A673 (cell line): Measurements from ENCODE around the gene DAB1. TPM values are rescaled to one million over a fixed set of nuclear protein-coding genes. Genes with fewer than 3 reads are reported as not detected.

Source experiments
- BruUV-seq: library from RNA; stranded (reverse); fragments of 400-500 nt; replicated peaks from 2 replicates; lab custom pipeline; 2021; lab: Mats Ljungman, UMichigan
- CTCF ChIA-PET: fragments of 300-600 bp; sonication (Branson Sonifier 250); formaldehyde crosslinking; loops from one replicate; lab custom pipeline; 2022; ENCODE audit warnings: antibody characterized with exemption; lab: Charles Lee
- POLR2A ChIA-PET: fragments of 300-600 bp; sonication (Branson Sonifier 250); formaldehyde crosslinking; loops from one replicate; lab custom pipeline; 2022; ENCODE audit warnings: antibody characterized with exemption; ENCODE audit not compliant: low non-redundant PET; lab: Charles Lee
- DNase-seq: peaks from one replicate; pipeline ENCODE4 v3.0.0-alpha.2; 2015; ENCODE audit warnings: low spot score
- H3K27ac ChIP-seq: fragments of 200-600 bp; sonication (generic); 2 replicates; pipeline ENCODE4 v1.5.1; 2016; ENCODE audit warnings: mixed run types, low read depth, mild to moderate bottlenecking, mixed read lengths, antibody characterized with exemption, low read length; ENCODE audit not compliant: poor library complexity, severe bottlenecking
- H3K27me3 ChIP-seq: fragments of 200-600 bp; sonication (generic); replicated peaks from 2 replicates; pipeline ENCODE4 v1.6.1; 2017; ENCODE audit warnings: mixed run types, low read depth, mild to moderate bottlenecking, mixed read lengths, antibody characterized with exemption, low read length; ENCODE audit not compliant: insufficient read depth, poor library complexity
- H3K36me3 ChIP-seq: fragments of 200-600 bp; sonication (generic); 2 replicates; pipeline ENCODE4 v1.6.1; 2016; ENCODE audit warnings: mixed run types, mild to moderate bottlenecking, mixed read lengths, antibody characterized with exemption, low read length; ENCODE audit not compliant: insufficient read depth, poor library complexity, severe bottlenecking
- H3K4me1 ChIP-seq: fragments of 200-600 bp; sonication (generic); 2 replicates; pipeline ENCODE4 v1.6.1; 2017; ENCODE audit warnings: mixed run types, mild to moderate bottlenecking, mixed read lengths, antibody characterized with exemption, low read length; ENCODE audit not compliant: insufficient read depth, poor library complexity, severe bottlenecking
- H3K4me3 ChIP-seq: fragments of 200-600 bp; sonication (generic); 2 replicates; pipeline ENCODE4 v1.5.1; 2016; ENCODE audit warnings: low read depth, mixed run types, mild to moderate bottlenecking, mixed read lengths, low read length; ENCODE audit not compliant: poor library complexity, severe bottlenecking
- H3K9me3 ChIP-seq: fragments of 200-600 bp; sonication (generic); 2 replicates; pipeline ENCODE4 v1.6.1; 2016; ENCODE audit warnings: mixed run types, low read depth, mild to moderate bottlenecking, mixed read lengths, antibody characterized with exemption, low read length; ENCODE audit not compliant: poor library complexity, severe bottlenecking
- EZH2 ChIP-seq: fragments of 200-600 bp; sonication (generic); IDR thresholded peaks from 2 replicates; pipeline ENCODE4 v1.6.1; 2017; ENCODE audit warnings: borderline replicate concordance, low read depth, mild to moderate bottlenecking, mixed read lengths, antibody characterized with exemption, low read length; ENCODE audit not compliant: poor library complexity, severe bottlenecking
- intact Hi-C: fragments of 100-400 bp; cut with micrococcal nuclease; formaldehyde crosslinking; loops from one replicate; pipeline ENCODE4 v1.10.0; 2022; ENCODE audit not compliant: unreplicated experiment
- total RNA-seq: library from RNA; stranded (reverse); gene quantifications from 2 replicates; pipeline ENCODE4 v1.2.3, GENCODE V29; 2021
- TF ChIP-seq, protein P1 (sequence below): fragments of 300-800, 200-600 bp; sonication (generic); conservative IDR thresholded peaks from 2 replicates; pipeline ENCODE4 v1.5.1; 2017; ENCODE audit warnings: low read depth, mild to moderate bottlenecking, antibody characterized with exemption, low read length, moderate library complexity, mixed read lengths

Gene DAB1
- total RNA-seq, 1 experiment from 2014 or later, result 112 TPM

DNA sequence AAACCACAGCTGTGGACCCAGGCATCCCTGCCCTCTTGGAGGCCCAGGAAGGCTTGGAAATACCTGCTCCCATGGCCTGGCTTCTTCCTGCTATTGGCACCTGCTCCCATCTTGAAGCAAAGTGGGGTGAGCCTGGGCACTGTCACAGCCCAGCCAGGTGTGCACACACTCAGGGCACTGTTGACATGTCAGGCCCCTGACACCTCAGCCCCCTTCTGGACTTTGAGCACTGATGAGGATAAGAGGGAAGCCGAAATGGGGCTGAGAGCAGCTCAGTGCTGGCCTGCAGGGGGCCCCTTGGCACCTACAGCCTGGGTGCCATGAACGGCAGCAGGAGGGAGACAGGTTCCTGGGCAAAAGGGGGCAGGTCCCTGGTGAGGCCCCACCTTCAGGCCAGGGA, 55.9 kb downstream of the DAB1 start:
- BruUV-seq, result no TSS peak
- H3K27me3 ChIP-seq, result no peaks in the 10 kb centered on the region
- CTCF ChIA-PET, result no interaction called here
- POLR2A ChIA-PET, result no interaction called here
- no peaks in the 10 kb centered on the region for H3K36me3 ChIP-seq
- intact Hi-C loops, result no loop called here
- no peak overlapping the region for H3K4me3 ChIP-seq
- H3K27ac ChIP-seq, result no peak overlapping the region
- H3K9me3 ChIP-seq, result no peaks in the 10 kb centered on the region
- no peak for DNase-seq
- TF ChIP-seq, protein P1, sequence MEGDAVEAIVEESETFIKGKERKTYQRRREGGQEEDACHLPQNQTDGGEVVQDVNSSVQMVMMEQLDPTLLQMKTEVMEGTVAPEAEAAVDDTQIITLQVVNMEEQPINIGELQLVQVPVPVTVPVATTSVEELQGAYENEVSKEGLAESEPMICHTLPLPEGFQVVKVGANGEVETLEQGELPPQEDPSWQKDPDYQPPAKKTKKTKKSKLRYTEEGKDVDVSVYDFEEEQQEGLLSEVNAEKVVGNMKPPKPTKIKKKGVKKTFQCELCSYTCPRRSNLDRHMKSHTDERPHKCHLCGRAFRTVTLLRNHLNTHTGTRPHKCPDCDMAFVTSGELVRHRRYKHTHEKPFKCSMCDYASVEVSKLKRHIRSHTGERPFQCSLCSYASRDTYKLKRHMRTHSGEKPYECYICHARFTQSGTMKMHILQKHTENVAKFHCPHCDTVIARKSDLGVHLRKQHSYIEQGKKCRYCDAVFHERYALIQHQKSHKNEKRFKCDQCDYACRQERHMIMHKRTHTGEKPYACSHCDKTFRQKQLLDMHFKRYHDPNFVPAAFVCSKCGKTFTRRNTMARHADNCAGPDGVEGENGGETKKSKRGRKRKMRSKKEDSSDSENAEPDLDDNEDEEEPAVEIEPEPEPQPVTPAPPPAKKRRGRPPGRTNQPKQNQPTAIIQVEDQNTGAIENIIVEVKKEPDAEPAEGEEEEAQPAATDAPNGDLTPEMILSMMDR, result no peak
- no peak for TF ChIP-seq EZH2
- H3K4me1 ChIP-seq, result peaks cover 34% of the 10 kb centered on the region

DNA sequence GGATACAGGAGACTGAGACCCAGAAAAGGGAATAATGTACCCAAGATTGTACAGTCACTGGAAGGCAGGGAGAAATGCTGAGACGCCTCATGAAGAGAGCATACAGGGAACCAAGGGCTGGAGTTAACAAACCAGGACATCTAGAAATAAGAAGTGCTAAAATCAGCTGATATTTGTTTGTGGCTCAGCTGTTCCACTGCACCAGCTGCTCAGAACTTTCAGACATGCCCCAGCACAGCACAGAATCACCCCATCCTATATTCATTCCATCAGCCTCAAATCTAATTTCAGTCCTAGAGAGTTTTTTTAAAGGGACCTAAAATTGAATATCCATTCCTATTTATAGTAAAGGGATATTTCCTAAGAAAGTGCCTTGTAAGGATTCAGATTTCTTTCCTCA, 60.2 kb downstream of the DAB1 start:
- no peak for DNase-seq
- ChIA-PET POLR2A (no interaction called here), CTCF (no interaction called here)
- H3K9me3 ChIP-seq, result peaks cover 9% of the 10 kb centered on the region
- peaks cover 4% of the 10 kb centered on the region for H3K36me3 ChIP-seq
- intact Hi-C loops, result no loop called here
- H3K27ac ChIP-seq, result no peak overlapping the region
- H3K4me3 ChIP-seq, result no peak overlapping the region
- no peaks in the 10 kb centered on the region for H3K27me3 ChIP-seq
- no TSS peak for BruUV-seq
- peaks cover 10% of the 10 kb centered on the region for H3K4me1 ChIP-seq
- TF ChIP-seq, protein P1, result no peak
- no peak for TF ChIP-seq EZH2

DNA sequence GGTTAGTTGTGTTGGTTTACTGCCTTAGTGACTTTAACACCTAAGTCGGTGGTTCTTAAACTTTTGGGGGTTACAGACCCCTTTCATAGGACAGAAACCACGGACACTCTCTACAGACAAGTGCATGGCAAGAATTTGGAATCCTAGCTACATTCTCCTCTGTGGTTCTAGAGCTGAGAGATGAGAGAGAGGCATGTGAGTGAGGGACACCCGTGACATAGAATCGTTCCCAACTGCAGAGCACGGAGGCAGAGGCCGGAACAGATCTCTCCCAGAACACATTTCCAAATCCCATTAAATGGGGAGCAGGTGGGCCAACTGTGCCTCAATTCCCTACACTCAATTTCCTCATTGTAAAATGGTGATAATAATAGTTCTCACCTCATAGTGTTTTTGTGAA, 60.7 kb downstream of the DAB1 start:
- Histone ChIP-seq H3K27ac (no peak overlapping the region), H3K9me3 (peaks cover 13% of the 10 kb centered on the region), H3K4me1 (peaks cover 10% of the 10 kb centered on the region), H3K27me3 (no peaks in the 10 kb centered on the region), H3K36me3 (peaks cover 4% of the 10 kb centered on the region), H3K4me3 (no peak overlapping the region)
- intact Hi-C loops, result no loop called here
- TF ChIP-seq EZH2, result no peak
- TF ChIP-seq, protein P1, result no peak
- no peak for DNase-seq
- no TSS peak for BruUV-seq
- POLR2A ChIA-PET, result no interaction called here
- CTCF ChIA-PET, result no interaction called here
